ENCODE measurements around the gene CCDC192.

DNA sequence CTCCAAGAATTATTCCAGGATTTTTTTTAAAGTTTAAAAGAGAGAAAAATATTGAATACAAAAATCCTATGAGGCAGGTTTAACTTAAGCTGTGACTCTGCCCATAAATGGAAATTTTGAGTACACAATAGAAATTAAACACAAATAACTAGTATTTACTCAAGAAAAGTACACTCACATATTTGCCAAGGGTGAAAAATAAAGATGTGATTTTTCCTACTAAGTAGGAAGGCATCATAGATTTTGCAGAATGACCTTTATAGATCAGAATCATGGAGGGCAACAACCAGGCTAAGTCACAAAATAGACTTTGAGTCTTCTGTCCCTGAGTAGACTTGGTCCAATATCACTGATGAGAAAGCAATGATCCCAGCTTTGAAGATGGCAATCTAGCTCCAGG is 277.7 kb downstream of the CCDC192 start:
- TF ChIP-seq, protein P1, sequence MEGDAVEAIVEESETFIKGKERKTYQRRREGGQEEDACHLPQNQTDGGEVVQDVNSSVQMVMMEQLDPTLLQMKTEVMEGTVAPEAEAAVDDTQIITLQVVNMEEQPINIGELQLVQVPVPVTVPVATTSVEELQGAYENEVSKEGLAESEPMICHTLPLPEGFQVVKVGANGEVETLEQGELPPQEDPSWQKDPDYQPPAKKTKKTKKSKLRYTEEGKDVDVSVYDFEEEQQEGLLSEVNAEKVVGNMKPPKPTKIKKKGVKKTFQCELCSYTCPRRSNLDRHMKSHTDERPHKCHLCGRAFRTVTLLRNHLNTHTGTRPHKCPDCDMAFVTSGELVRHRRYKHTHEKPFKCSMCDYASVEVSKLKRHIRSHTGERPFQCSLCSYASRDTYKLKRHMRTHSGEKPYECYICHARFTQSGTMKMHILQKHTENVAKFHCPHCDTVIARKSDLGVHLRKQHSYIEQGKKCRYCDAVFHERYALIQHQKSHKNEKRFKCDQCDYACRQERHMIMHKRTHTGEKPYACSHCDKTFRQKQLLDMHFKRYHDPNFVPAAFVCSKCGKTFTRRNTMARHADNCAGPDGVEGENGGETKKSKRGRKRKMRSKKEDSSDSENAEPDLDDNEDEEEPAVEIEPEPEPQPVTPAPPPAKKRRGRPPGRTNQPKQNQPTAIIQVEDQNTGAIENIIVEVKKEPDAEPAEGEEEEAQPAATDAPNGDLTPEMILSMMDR (IDR thresholded peaks at IDR 0.05), result no peak
- TF ChIP-seq POLR2A (IDR thresholded peaks at IDR 0.05), result no peak
